Measurements from ENCODE around the gene CACNG5. TPM values are rescaled to one million over a fixed set of nuclear protein-coding genes. Genes with fewer than 3 reads are reported as not detected.

The CACNG5 gene
- total RNA-seq, 4 donors from 2014 or later = not detected

GRCh38 chr17:66923886-66924285, 89.0 kb downstream of the CACNG5 start:
- DNase-seq (ENCODE audit: low spot score) = no peak
- no peak for ATAC-seq (ENCODE audit: low FRiP score)
- no peak for TF ChIP-seq CTCF (IDR thresholded peaks at IDR 0.05)

- TF ChIP-seq CTCF (IDR thresholded peaks at IDR 0.05) = no peak
- ATAC-seq (ENCODE audit: low FRiP score) (no peak), DNase-seq (ENCODE audit: low spot score) (no peak)
Observed at GRCh38 chr17:66925811-66926500, 91.0 kb downstream of the CACNG5 start.

- TF ChIP-seq CTCF (IDR thresholded peaks at IDR 0.05) = no peak
- ATAC-seq (ENCODE audit: low FRiP score) (no peak), DNase-seq (ENCODE audit: low spot score) (no peak)
Observed at GRCh38 chr17:66928949-66929348, 94.0 kb downstream of the CACNG5 start.

GRCh38 chr17:66929591-66929990, 94.7 kb downstream of the CACNG5 start:
- TF ChIP-seq CTCF (IDR thresholded peaks at IDR 0.05) = no peak
- ATAC-seq (ENCODE audit: low FRiP score) = no peak
- no peak for DNase-seq (ENCODE audit: low spot score)

GRCh38 chr17:66930933-66931332, 96.0 kb downstream of the CACNG5 start:
- TF ChIP-seq CTCF (IDR thresholded peaks at IDR 0.05) = no peak
- DNase-seq (ENCODE audit: low spot score) (no peak), ATAC-seq (ENCODE audit: low FRiP score) (no peak)

- ATAC-seq (ENCODE audit: low FRiP score) = no peak
- no peak for TF ChIP-seq CTCF (IDR thresholded peaks at IDR 0.05)
- no peak for DNase-seq (ENCODE audit: low spot score)
Observed at GRCh38 chr17:66932311-66932710, 97.4 kb downstream of the CACNG5 start.

GRCh38 chr17:66934040-66934439, 99.1 kb downstream of the CACNG5 start:
- no peak for TF ChIP-seq CTCF (IDR thresholded peaks at IDR 0.05)
- DNase-seq (ENCODE audit: low spot score) (no peak), ATAC-seq (ENCODE audit: low FRiP score) (no peak)

All from omental fat pad (tissue), 4 donors.